ENCODE results near the gene EEF1G. TPM values are rescaled to one million over a fixed set of nuclear protein-coding genes. Genes with fewer than 3 reads are reported as not detected.
A peak's percentile ranks its signal among the peaks of the same experiment; 100 is the strongest.

The EEF1G gene
- total and polyA plus RNA-seq, 9 of the 15 experiments (the other 6 are each of a cell fraction or from before 2014, with no cell fraction given): 985 to 2,349 (median 2,035) TPM

GRCh38 chr11:62574363-62575071, 826 bp upstream of the EEF1G start (continued):
- TF ChIP-seq, protein P1, sequence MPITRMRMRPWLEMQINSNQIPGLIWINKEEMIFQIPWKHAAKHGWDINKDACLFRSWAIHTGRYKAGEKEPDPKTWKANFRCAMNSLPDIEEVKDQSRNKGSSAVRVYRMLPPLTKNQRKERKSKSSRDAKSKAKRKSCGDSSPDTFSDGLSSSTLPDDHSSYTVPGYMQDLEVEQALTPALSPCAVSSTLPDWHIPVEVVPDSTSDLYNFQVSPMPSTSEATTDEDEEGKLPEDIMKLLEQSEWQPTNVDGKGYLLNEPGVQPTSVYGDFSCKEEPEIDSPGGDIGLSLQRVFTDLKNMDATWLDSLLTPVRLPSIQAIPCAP (CRISPR knock-in tag; IDR thresholded peaks at IDR 0.05; ENCODE audit: borderline replicate concordance): no peak
- TF ChIP-seq MXI1 (IDR thresholded peaks at IDR 0.05; ENCODE audit: low read depth, low read length) (0 out of 2 replicates have a peak, but pooled peaks have one; percentile 25), HDAC3 (IDR thresholded peaks at IDR 0.05; ENCODE audit: borderline replicate concordance, partially characterized antibody) (no peak), SIX5 (IDR thresholded peaks at IDR 0.05; ENCODE audit: borderline replicate concordance in 1 of 2, insufficient read depth in 1 of 2, low read depth in 1 of 2, low read length in 2 of 2) (no peak), ZC3H8 (IDR thresholded peaks at IDR 0.05) (no peak), HCFC1 (IDR thresholded peaks at IDR 0.05; ENCODE audit: low read depth, low read length) (no peak), TOE1 (IDR thresholded peaks at IDR 0.05; ENCODE audit: borderline replicate concordance) (peak; percentile 40; the same call in 1 of the 2 replicates), TOE1 (CRISPR knock-in tag; IDR thresholded peaks at IDR 0.05; ENCODE audit: borderline replicate concordance, low read depth) (no peak), SMARCA4 (IDR thresholded peaks at IDR 0.05) (peak; percentile 21; the same call in 1 of the 2 replicates), HDAC2 (IDR thresholded peaks at IDR 0.05) (no peak), ZNF165 (CRISPR knock-in tag; IDR thresholded peaks at IDR 0.05; ENCODE audit: borderline replicate concordance) (no peak), KDM2B (CRISPR knock-in tag; IDR thresholded peaks at IDR 0.05) (no peak), TEAD1 (CRISPR knock-in tag; IDR thresholded peaks at IDR 0.05) (0 out of 4 replicates have a peak, but pooled peaks of 1 of the 2 experiments have one; percentile 10), C11orf30 (IDR thresholded peaks at IDR 0.05; ENCODE audit: low read depth) (no peak), SMARCE1 (IDR thresholded peaks at IDR 0.05) (0 out of 2 replicates have a peak, but pooled peaks have one; percentile 6), GABPB2 (CRISPR knock-in tag; conservative IDR thresholded peaks at IDR 0.05) (no peak), SMARCB1 (IDR thresholded peaks at IDR 0.05; ENCODE audit: insufficient read length, low read depth) (no peak)
- TF ChIP-seq, protein P2, sequence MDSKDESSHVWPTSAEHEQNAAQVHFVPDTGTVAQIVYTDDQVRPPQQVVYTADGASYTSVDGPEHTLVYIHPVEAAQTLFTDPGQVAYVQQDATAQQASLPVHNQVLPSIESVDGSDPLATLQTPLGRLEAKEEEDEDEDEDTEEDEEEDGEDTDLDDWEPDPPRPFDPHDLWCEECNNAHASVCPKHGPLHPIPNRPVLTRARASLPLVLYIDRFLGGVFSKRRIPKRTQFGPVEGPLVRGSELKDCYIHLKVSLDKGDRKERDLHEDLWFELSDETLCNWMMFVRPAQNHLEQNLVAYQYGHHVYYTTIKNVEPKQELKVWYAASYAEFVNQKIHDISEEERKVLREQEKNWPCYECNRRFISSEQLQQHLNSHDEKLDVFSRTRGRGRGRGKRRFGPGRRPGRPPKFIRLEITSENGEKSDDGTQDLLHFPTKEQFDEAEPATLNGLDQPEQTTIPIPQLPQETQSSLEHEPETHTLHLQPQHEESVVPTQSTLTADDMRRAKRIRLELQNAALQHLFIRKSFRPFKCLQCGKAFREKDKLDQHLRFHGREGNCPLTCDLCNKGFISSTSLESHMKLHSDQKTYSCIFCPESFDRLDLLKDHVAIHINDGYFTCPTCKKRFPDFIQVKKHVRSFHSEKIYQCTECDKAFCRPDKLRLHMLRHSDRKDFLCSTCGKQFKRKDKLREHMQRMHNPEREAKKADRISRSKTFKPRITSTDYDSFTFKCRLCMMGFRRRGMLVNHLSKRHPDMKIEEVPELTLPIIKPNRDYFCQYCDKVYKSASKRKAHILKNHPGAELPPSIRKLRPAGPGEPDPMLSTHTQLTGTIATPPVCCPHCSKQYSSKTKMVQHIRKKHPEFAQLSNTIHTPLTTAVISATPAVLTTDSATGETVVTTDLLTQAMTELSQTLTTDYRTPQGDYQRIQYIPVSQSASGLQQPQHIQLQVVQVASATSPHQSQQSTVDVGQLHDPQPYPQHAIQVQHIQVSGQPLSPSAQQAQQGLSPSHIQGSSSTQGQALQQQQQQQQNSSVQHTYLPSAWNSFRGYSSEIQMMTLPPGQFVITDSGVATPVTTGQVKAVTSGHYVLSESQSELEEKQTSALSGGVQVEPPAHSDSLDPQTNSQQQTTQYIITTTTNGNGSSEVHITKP (IDR thresholded peaks at IDR 0.05; ENCODE audit: partially characterized antibody): no peak
- TF ChIP-seq, protein P3, sequence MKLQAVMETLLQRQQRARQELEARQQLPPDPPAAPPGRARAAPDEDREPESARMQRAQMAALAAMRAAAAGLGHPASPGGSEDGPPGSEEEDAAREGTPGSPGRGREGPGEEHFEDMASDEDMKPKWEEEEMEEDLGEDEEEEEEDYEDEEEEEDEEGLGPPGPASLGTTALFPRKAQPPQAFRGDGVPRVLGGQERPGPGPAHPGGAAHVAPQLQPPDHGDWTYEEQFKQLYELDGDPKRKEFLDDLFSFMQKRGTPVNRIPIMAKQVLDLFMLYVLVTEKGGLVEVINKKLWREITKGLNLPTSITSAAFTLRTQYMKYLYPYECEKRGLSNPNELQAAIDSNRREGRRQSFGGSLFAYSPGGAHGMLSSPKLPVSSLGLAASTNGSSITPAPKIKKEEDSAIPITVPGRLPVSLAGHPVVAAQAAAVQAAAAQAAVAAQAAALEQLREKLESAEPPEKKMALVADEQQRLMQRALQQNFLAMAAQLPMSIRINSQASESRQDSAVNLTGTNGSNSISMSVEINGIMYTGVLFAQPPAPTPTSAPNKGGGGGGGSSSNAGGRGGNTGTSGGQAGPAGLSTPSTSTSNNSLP (IDR thresholded peaks at IDR 0.05; ENCODE audit: borderline replicate concordance, low read depth, low read length): no peak
- TF ChIP-seq, protein P4, sequence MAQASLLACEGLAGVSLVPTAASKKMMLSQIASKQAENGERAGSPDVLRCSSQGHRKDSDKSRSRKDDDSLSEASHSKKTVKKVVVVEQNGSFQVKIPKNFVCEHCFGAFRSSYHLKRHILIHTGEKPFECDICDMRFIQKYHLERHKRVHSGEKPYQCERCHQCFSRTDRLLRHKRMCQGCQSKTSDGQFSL (CRISPR knock-in tag; IDR thresholded peaks at IDR 0.05): no peak
- TF ChIP-seq, protein P4 (tag; IDR thresholded peaks at IDR 0.05): peak in 1 of 2 experiments; percentile 26; a peak in 1 of 4 replicates

All from K562 (cell line).